Endothelial cell of umbilical vein (primary cell): ENCODE data around the gene TAS2R41.

Source experiments
- CTCF ChIP-seq, 2 donors: IDR thresholded peaks; 1 replicate in 1 of 2; 2 replicates in 1 of 2; pipeline ENCODE4 v1.5.1; 2011; ENCODE audit warnings: low read length in 2 of 2, mild to moderate bottlenecking in 2 of 2, moderate library complexity in 2 of 2, control low read depth in 1 of 2, inconsistent platforms in 1 of 2, low read depth in 1 of 2; ENCODE audit not compliant: insufficient read depth in 1 of 2; ENCODE audit errors: extremely low read depth in 1 of 2
- EZH2 ChIP-seq: IDR thresholded peaks from 2 replicates; pipeline ENCODE4 v1.6.1; 2012; ENCODE audit warnings: borderline replicate concordance, low read depth, mild to moderate bottlenecking, moderate library complexity, low read length, inconsistent platforms; ENCODE audit not compliant: severe bottlenecking
- GATA2 ChIP-seq: IDR thresholded peaks from 2 replicates; pipeline ENCODE4 v1.7.0; 2011; ENCODE audit warnings: low read depth, mild to moderate bottlenecking, moderate library complexity, mixed read lengths, low read length; ENCODE audit not compliant: insufficient read length, insufficient read depth
- POLR2A ChIP-seq: IDR thresholded peaks from 2 replicates; pipeline ENCODE4 v1.6.1; 2012; ENCODE audit warnings: low read depth, mild to moderate bottlenecking, control low read depth, low read length
- TF ChIP-seq, protein P1 (sequence below): IDR thresholded peaks from 2 replicates; pipeline ENCODE4 v1.6.1; 2011; ENCODE audit not compliant: insufficient read depth, insufficient read length

DNA sequence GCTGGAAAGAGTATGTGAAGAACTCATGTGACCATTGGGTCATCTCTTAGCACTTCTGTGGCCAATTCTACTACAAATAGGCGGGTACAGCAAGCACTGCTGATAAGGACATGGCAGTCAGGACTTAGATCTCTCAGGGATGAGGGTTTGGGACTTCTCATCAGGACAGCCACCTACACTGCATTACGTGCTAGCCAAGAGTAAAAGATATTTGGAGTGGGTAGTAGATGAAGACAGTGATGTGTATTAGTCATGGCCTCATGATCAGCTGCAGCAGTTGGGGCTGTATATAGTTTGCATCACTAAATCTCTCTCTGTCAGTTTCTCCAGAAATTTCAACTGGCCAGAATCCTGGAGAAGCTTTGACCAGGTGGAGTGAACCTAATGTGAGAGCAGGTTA, 25.2 kb upstream of the TAS2R41 start:
- no peak for TF ChIP-seq GATA2
- TF ChIP-seq, protein P1, sequence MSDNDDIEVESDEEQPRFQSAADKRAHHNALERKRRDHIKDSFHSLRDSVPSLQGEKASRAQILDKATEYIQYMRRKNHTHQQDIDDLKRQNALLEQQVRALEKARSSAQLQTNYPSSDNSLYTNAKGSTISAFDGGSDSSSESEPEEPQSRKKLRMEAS = no peak
- no peak for TF ChIP-seq EZH2
- no peak for TF ChIP-seq POLR2A
- TF ChIP-seq CTCF (IDR thresholded peaks at IDR 0.05; ENCODE audit: extremely low read depth in 1 of 2, insufficient read depth in 1 of 2, low read depth in 1 of 2, low read length in 2 of 2) = no peak
